HFFc6 (cell line): ENCODE results near the gene SLC28A1. TPM values are rescaled to one million over a fixed set of nuclear protein-coding genes. Genes with fewer than 3 reads are reported as not detected.

Source experiments
- DNase-seq: peaks from one replicate; pipeline ENCODE4 v3.0.0-alpha.2; 2018
- H3K27ac Mint-ChIP-seq: 2 replicates; pipeline ENCODE4 v1.8.0; 2020; ENCODE audit warnings: mild to moderate bottlenecking, mixed read lengths
- H3K27me3 Mint-ChIP-seq: 2 replicates; pipeline ENCODE4 v1.8.0; 2021; ENCODE audit warnings: mild to moderate bottlenecking, moderate library complexity, mixed read lengths; ENCODE audit not compliant: insufficient read depth
- H3K36me3 Mint-ChIP-seq: 2 replicates; pipeline ENCODE4 v1.8.0; 2021; ENCODE audit warnings: low read depth, mixed read lengths
- H3K4me1 Mint-ChIP-seq: 2 replicates; pipeline ENCODE4 v1.8.0; 2020; ENCODE audit warnings: low read depth, mixed read lengths
- H3K4me3 Mint-ChIP-seq: 2 replicates; pipeline ENCODE4 v1.8.0; 2020; ENCODE audit warnings: mild to moderate bottlenecking, moderate library complexity, mixed read lengths
- H3K9me3 Mint-ChIP-seq: 2 replicates; pipeline ENCODE4 v1.8.0; 2020; ENCODE audit warnings: mild to moderate bottlenecking, mixed read lengths
- CTCF ChIP-seq: fragments of 200-600 bp; sonication (generic); IDR thresholded peaks from 2 replicates; pipeline ENCODE4 v1.5.0; 2021; ENCODE audit warnings: antibody characterized with exemption, mild to moderate bottlenecking
- total RNA-seq, 6 experiments: library from RNA; stranded (reverse); fragmentation: NEBNext Ultra II Directional; extraction: Animal tissue kit (Norgen Biotek cat#: 25700); gene quantifications; 2 replicates in 1 of 6; 3 replicates in 5 of 6; pipeline ENCODE4 v1.2.3, GENCODE V29; 2021

SLC28A1 gene
- total RNA-seq, 6 experiments from 2014 or later, result not detected

GRCh38 chr15:84890670-84891162, 6.3 kb downstream of the SLC28A1 start:
- Mint-ChIP-seq H3K4me3 (no peak overlapping the region), H3K9me3 (no peaks in the 10 kb centered on the region), H3K27ac (no peak overlapping the region), H3K27me3 (peaks cover 8% of the 10 kb centered on the region), H3K36me3 (no peaks in the 10 kb centered on the region), H3K4me1 (peaks cover 5% of the 10 kb centered on the region; the same call in 1 of the 2 replicates)
- DNase-seq, result no peak
- TF ChIP-seq CTCF, result no peak

- Mint-ChIP-seq H3K4me3 (no peak overlapping the region), H3K27ac (no peak overlapping the region), H3K36me3 (no peaks in the 10 kb centered on the region), H3K27me3 (peaks cover 8% of the 10 kb centered on the region), H3K9me3 (no peaks in the 10 kb centered on the region), H3K4me1 (peaks cover 5% of the 10 kb centered on the region; the same call in 1 of the 2 replicates)
- no peak for TF ChIP-seq CTCF
- DNase-seq, result no peak
Measured at GRCh38 chr15:84891339-84891738, 6.9 kb downstream of the SLC28A1 start.

GRCh38 chr15:84892786-84893307, 8.4 kb downstream of the SLC28A1 start:
- Mint-ChIP-seq H3K36me3 (no peaks in the 10 kb centered on the region), H3K4me3 (no peak overlapping the region), H3K27me3 (peaks cover 11% of the 10 kb centered on the region), H3K9me3 (no peaks in the 10 kb centered on the region), H3K4me1 (peaks cover 3% of the 10 kb centered on the region; the same call in 1 of the 2 replicates), H3K27ac (no peak overlapping the region)
- DNase-seq, result no peak
- no peak for TF ChIP-seq CTCF

GRCh38 chr15:84893607-84894006, 9.1 kb downstream of the SLC28A1 start:
- DNase-seq, result no peak
- Mint-ChIP-seq H3K27me3 (peaks cover 11% of the 10 kb centered on the region), H3K4me1 (peaks cover 2% of the 10 kb centered on the region; the same call in 1 of the 2 replicates), H3K9me3 (no peaks in the 10 kb centered on the region), H3K4me3 (no peak overlapping the region), H3K36me3 (no peaks in the 10 kb centered on the region), H3K27ac (no peak overlapping the region)
- no peak for TF ChIP-seq CTCF

GRCh38 chr15:84894736-84895425, 10.4 kb downstream of the SLC28A1 start:
- DNase-seq, result no peak
- Mint-ChIP-seq H3K4me1 (peaks cover 7% of the 10 kb centered on the region; the same call in 1 of the 2 replicates), H3K27ac (no peak overlapping the region), H3K9me3 (no peaks in the 10 kb centered on the region), H3K4me3 (no peak overlapping the region), H3K27me3 (peaks cover 11% of the 10 kb centered on the region), H3K36me3 (no peaks in the 10 kb centered on the region)
- no peak for TF ChIP-seq CTCF
